ENCODE data around the gene PKP4.

The PKP4 gene

DNA sequence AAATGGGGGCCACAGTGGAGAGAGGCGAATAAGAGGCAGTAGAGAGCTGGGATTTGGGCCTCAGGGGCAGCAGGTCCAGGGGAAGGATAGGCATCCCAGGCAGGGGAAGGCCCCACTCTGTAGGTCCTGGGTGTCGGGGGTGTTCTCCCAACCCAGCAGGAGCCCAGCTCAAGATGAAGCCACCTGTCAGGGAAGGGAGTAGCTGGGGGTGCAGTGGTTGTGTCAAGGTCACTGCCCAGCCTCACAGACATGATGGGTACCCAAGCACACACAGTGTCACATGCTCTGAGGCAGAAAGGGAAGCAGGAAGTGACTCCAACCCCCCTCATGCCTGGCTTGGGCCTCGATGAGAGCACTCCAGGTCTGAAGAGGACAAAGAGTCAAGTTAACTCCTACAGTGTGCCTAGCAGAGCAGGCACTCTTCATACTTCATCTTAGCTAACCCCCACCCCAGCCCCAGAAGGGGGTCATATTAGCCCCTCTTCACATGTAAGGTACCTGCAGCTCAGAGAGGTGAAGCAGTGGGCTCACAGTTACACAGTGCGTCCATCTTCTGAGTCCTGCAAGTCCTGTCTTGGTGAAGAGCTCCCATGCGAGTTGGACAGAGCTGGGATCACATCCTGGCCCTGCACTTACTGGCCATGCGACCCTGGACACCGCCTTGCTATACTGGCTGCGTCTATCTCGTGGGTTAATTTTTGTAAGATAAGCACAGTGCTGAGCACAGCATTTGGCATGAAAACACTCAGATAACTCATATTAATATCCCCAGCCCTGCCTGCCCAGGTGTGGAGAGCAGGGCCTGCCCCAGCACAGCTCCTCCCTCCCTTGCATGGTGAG, 265.7 kb downstream of the PKP4 start:
- FAIRE-seq = no peak

DNA sequence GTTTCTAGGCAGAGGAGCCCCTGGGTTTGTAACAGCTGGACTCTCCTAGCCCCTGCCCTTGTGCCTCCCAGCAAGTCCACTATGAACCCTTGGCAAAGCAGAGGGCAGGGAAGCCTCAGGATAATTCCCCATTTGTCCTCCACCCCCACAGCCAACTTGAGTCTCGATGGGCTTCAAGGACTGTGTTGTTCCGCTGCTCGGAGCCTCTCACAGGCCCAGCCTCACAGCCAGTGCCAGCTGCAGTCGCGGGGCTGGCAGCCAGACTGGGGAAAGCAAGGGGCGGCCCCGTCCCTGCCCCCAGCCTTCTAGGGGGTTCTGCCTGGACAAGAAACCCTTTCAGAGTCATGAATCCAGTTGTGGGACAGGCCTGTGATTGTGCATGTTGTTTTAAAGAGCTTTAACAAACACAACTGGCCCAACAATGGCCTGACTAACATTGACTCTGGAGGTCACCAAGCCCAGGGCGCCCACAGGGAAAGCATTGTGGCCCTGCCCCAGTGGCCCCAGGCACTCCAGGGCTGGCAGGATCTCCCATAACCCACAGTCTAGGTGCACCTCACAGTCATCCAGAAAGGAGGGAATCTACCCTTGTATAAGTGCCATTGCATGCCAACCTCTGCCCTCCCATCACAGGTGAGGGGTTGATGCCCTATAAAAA, 266.6 kb downstream of the PKP4 start:
- FAIRE-seq = no peak

GRCh38 chr2:158723921-158724802, 267.4 kb downstream of the PKP4 start:
- no peak for FAIRE-seq

DNA sequence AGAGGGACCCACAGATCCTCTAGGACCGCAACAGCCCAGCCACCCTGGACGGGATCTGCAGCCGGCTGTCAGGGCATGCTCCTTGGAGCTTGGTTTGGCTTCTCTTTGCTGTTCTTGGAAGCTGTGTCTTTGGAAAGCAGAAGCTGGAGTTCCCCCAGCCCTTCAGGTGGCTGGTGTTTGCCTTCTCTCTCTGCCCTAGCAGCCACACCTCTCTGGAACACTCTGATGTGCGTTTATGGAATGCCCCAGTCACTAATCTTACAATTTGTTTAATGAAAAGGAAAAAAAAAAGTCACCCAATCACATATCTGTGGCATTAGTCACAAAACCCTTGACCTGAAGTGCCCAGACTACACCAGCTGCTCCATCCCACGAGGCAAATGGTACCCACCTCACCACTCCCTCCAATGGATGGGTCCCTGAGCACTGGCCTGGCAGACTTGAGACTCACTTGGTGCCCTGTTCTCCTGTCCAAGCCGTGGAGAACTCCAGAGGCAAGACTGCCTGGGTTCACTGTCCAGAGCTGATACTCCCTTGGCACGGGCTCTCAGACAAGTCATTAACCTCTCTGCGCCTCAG, 268.1 kb downstream of the PKP4 start:
- FAIRE-seq = no peak

DNA sequence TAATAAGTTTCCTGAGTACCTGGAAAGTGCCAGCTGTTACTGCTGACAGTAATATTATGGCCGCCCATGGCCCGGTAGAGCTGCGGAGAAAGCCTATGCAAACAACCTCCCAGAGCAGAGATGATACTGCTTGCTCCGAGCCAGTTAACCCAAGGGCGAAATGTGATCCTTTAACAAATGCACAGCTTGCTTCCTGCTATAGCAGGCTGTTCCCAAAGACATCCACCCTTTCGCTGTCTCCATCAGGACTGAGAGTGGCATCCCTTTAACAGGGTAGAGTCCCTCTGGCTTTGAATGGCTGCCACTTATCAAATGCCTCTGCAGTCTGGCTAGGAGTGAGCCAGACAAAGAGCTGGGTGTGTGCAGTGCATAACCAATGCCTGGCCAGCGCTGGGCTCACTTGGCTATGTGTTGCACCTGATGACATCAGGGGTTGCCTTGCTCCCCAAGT, 268.7 kb downstream of the PKP4 start:
- FAIRE-seq = no peak

GRCh38 chr2:158726911-158727592, 270.3 kb downstream of the PKP4 start:
- no peak for FAIRE-seq

- no peak for FAIRE-seq
Observed at GRCh38 chr2:158728422-158728821, 271.7 kb downstream of the PKP4 start.

DNA sequence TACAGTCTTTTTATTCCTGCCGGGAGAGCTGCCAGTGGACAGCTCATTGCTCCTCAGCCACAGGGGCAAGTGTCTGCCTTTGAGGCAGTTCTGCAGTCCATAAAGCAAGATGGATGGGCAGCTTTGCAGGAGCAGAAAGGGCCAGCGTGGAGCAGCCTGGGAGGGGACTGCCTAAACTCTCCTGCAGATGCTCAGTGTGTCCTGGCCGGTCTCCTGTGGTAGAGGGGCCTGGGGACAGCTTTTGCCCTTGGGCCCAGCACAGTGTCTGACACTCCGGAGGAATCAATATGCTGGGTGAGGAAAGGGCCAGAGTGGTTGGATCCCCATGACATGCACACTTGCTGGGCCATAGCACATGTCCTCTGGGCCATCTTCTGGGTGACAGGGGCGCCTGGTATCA, 272.7 kb downstream of the PKP4 start:
- no peak for FAIRE-seq

DNA sequence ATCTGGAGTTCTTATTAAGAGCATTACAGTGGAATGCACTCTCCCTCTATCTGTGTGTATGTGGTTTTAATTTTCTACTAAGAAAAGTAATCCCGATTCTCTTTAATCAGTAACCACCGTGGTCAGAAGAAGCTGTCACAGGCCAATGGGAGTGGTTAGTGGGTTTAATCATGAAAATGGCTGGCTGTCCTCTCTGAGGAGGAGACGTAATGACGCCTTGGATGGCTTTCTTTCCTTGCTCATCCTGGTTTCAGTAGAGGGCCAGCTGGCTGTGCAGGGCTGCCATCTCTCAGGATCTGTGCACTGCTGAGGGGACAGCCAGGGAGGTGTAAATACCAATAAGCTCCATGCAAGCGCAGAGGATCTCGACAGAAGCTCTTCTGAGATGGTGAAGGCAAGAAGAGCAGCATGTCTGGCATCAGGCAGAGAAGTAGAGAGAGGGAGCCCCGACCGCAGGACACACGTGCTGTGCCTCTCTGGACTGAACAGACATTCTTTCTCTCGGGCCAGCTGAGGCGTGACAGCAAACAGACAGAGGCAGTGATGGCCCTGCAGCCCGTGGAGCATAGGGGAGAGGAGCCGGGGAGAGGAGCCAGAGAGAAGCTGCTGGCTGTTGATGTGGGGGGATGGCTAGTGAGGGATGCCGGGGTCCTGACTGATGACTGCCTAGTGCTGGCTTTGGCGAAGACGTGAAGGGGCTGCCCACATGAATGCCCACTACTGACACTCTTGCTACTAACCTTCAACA, 273.3 kb downstream of the PKP4 start:
- FAIRE-seq = no peak

- no peak for FAIRE-seq
Observed at GRCh38 chr2:158730621-158731140, 273.9 kb downstream of the PKP4 start.

- no peak for FAIRE-seq
Observed at GRCh38 chr2:158731386-158731785, 274.6 kb downstream of the PKP4 start.
